Adipocyte (in vitro differentiated cells): ENCODE measurements around the gene CLCA2.

Source experiments
- DNase-seq: peaks from one replicate; pipeline ENCODE4 v3.0.0-alpha.2; 2015; ENCODE audit warnings: low read depth
- H3K27me3 ChIP-seq: replicated peaks from 2 replicates; pipeline ENCODE4 v1.7.0; 2013; ENCODE audit warnings: mild to moderate bottlenecking, low read length, moderate library complexity; ENCODE audit not compliant: control insufficient read depth, insufficient read depth
- H3K36me3 ChIP-seq: 2 replicates; pipeline ENCODE4 v1.7.0; 2013; ENCODE audit warnings: low read length, mild to moderate bottlenecking, moderate library complexity; ENCODE audit not compliant: control insufficient read depth, insufficient read depth, severe bottlenecking
- H3K4me1 ChIP-seq: 2 replicates; pipeline ENCODE4 v1.7.0; 2013; ENCODE audit warnings: mild to moderate bottlenecking, low read length, moderate library complexity; ENCODE audit not compliant: control insufficient read depth, insufficient read depth
- H3K4me3 ChIP-seq: 2 replicates; pipeline ENCODE4 v1.7.0; 2013; ENCODE audit warnings: mild to moderate bottlenecking, low read length, moderate library complexity
- H3K9ac ChIP-seq: 2 replicates; pipeline ENCODE4 v1.7.0; 2013; ENCODE audit warnings: mild to moderate bottlenecking, low read length, moderate library complexity
- H3K9me3 ChIP-seq: 2 replicates; pipeline ENCODE4 v1.7.0; 2013; ENCODE audit warnings: mild to moderate bottlenecking, low read length, moderate library complexity; ENCODE audit not compliant: control insufficient read depth

CLCA2 gene

DNA sequence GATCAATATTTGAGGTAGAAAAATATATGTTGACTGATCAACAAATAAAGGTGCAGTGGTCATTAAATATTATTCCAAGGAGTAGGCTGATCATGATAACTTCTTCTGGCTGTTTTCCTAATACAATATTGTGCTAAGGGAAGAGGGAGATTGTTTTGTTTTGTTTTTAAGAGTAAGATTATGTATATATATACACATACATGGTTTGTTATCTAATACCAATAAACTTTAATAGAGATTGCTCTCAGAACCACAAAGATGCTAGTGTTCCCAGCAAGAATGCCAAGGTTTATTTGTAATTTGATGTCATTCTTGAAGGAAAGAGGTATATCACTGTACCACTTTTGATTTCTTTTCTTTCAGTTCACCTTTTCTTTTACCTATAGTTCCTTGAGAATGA is 10.1 kb downstream of the CLCA2 start:
- Histone ChIP-seq H3K4me3 (no peak overlapping the region), H3K36me3 (no peaks in the 10 kb centered on the region), H3K4me1 (peaks cover 16% of the 10 kb centered on the region), H3K27me3 (no peaks in the 10 kb centered on the region), H3K9ac (no peak overlapping the region), H3K9me3 (no peaks in the 10 kb centered on the region)
- DNase-seq, result no peak

GRCh38 chr1:86435327-86435726 is 11.4 kb downstream of the CLCA2 start:
- no peak for DNase-seq
- Histone ChIP-seq H3K4me1 (peaks cover 5% of the 10 kb centered on the region), H3K9me3 (no peaks in the 10 kb centered on the region), H3K36me3 (no peaks in the 10 kb centered on the region), H3K27me3 (no peaks in the 10 kb centered on the region), H3K9ac (no peak overlapping the region), H3K4me3 (no peak overlapping the region)

GRCh38 chr1:86436041-86436440 is 12.1 kb downstream of the CLCA2 start:
- no peak for DNase-seq
- no peak overlapping the region for H3K4me3 ChIP-seq
- no peaks in the 10 kb centered on the region for H3K4me1 ChIP-seq
- H3K36me3 ChIP-seq, result no peaks in the 10 kb centered on the region
- no peaks in the 10 kb centered on the region for H3K9me3 ChIP-seq
- H3K9ac ChIP-seq, result no peak overlapping the region
- H3K27me3 ChIP-seq, result no peaks in the 10 kb centered on the region

DNA sequence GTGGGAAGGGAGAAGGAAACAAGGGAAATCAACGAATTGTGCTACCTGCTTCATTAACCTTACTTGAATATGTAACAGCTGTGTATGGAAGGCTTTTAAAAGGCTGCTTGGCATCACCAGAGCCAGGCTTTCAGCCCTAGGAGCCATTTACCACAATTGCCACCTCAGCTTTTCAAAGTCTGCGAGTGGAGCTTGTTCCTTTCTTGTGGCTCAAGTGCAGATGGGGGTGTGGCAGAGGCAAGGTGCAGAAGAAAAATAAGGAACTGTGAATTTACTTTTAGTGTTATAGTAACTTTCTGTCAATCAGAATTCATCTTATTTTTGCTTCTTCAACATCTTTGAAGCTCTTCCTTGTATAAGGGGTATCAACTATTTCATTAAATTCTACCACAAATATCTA is 17.6 kb downstream of the CLCA2 start:
- Histone ChIP-seq H3K4me3 (no peak overlapping the region), H3K4me1 (no peaks in the 10 kb centered on the region), H3K9me3 (no peaks in the 10 kb centered on the region), H3K36me3 (no peaks in the 10 kb centered on the region), H3K27me3 (no peaks in the 10 kb centered on the region), H3K9ac (no peak overlapping the region)
- DNase-seq, result no peak

- no peak overlapping the region for H3K4me3 ChIP-seq
- H3K4me1 ChIP-seq, result no peaks in the 10 kb centered on the region
- H3K36me3 ChIP-seq, result no peaks in the 10 kb centered on the region
- H3K27me3 ChIP-seq, result no peaks in the 10 kb centered on the region
- no peak for DNase-seq
- H3K9ac ChIP-seq, result no peak overlapping the region
- no peaks in the 10 kb centered on the region for H3K9me3 ChIP-seq
Measured at GRCh38 chr1:86441997-86442396, 18.0 kb downstream of the CLCA2 start.

- Histone ChIP-seq H3K27me3 (no peaks in the 10 kb centered on the region), H3K9ac (no peak overlapping the region), H3K36me3 (no peaks in the 10 kb centered on the region), H3K9me3 (no peaks in the 10 kb centered on the region), H3K4me3 (no peak overlapping the region), H3K4me1 (no peaks in the 10 kb centered on the region)
- no peak for DNase-seq
Measured at GRCh38 chr1:86445919-86446318, 21.9 kb downstream of the CLCA2 start.

DNA sequence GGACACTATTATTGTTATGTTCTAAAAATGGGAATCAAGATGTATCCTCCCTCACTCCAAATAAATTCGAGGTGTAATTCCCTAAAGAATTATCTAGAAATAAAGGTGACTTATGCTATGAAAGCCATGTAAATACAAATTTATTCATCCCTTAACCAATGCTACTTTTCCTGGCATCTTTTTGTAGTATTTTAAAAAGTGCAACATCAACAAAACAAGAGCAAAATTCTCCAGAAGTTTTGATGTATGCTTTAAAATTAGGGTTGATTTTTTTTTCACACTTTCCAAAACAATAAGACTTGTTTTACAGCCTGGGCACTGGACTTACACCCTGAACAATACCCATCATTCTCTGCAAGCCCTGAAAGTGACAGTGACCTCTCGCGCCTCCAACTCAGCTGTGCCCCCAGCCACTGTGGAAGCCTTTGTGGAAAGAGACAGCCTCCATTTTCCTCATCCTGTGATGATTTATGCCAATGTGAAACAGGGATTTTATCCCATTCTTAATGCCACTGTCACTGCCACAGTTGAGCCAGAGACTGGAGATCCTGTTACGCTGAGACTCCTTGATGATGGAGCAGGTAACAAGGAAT is 23.3 kb downstream of the CLCA2 start:
- no peaks in the 10 kb centered on the region for H3K4me1 ChIP-seq
- no peaks in the 10 kb centered on the region for H3K36me3 ChIP-seq
- no peaks in the 10 kb centered on the region for H3K27me3 ChIP-seq
- DNase-seq, result no peak
- no peak overlapping the region for H3K4me3 ChIP-seq
- H3K9me3 ChIP-seq, result no peaks in the 10 kb centered on the region
- no peak overlapping the region for H3K9ac ChIP-seq

- Histone ChIP-seq H3K9ac (no peak overlapping the region), H3K4me1 (no peaks in the 10 kb centered on the region), H3K4me3 (no peak overlapping the region), H3K27me3 (no peaks in the 10 kb centered on the region), H3K9me3 (no peaks in the 10 kb centered on the region), H3K36me3 (no peaks in the 10 kb centered on the region)
- no peak for DNase-seq
Measured at GRCh38 chr1:86448670-86449069, 24.7 kb downstream of the CLCA2 start.

DNA sequence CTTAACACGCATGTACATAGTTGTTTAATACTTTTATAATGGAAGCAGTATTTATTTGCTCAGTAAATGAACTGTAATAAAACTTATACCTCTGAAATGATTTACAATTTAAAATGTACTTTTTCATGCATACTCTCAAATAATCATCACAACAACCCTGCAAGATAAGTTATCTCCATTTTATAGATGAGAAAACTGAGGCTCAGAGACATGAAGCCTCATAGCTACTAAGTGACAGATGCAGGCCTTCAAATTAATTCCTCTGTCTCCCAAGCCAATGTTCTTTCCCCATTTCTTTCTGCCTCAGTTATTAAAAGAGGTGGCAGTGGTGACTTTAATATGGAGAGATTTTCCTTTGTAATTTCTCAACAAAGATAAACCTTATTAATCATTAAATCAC is 25.1 kb downstream of the CLCA2 start:
- no peak for DNase-seq
- Histone ChIP-seq H3K36me3 (no peaks in the 10 kb centered on the region), H3K4me1 (no peaks in the 10 kb centered on the region), H3K9me3 (no peaks in the 10 kb centered on the region), H3K9ac (no peak overlapping the region), H3K27me3 (no peaks in the 10 kb centered on the region), H3K4me3 (no peak overlapping the region)

DNA sequence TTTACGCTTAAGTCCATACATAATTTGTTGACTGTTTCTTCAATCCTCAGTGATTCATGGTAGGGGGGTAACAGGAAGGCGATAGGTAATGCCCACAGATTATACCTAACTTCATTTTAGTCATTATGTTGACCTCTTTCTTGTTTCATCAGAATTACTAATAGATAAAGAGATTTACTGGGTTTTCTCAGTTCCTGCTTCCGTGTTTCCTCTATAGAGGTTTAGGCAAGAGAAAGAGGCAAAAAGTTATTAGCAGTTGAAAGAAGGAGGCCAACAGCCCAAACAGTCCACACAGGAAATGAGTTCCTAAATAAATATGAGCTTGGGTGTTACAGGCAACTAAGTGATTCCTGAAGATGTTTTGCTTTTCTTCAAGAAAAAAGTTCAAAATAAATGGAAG is 26.9 kb downstream of the CLCA2 start:
- Histone ChIP-seq H3K9ac (no peak overlapping the region), H3K4me1 (no peaks in the 10 kb centered on the region), H3K4me3 (no peak overlapping the region), H3K36me3 (no peaks in the 10 kb centered on the region), H3K27me3 (no peaks in the 10 kb centered on the region), H3K9me3 (no peaks in the 10 kb centered on the region)
- no peak for DNase-seq

GRCh38 chr1:86453664-86454063 is 29.7 kb downstream of the CLCA2 start:
- H3K9me3 ChIP-seq, result no peaks in the 10 kb centered on the region
- no peaks in the 10 kb centered on the region for H3K4me1 ChIP-seq
- H3K27me3 ChIP-seq, result no peaks in the 10 kb centered on the region
- DNase-seq, result no peak
- H3K9ac ChIP-seq, result no peak overlapping the region
- H3K4me3 ChIP-seq, result no peak overlapping the region
- no peaks in the 10 kb centered on the region for H3K36me3 ChIP-seq

- Histone ChIP-seq H3K9ac (no peak overlapping the region), H3K9me3 (no peaks in the 10 kb centered on the region), H3K4me3 (no peak overlapping the region), H3K4me1 (no peaks in the 10 kb centered on the region), H3K27me3 (no peaks in the 10 kb centered on the region), H3K36me3 (no peaks in the 10 kb centered on the region)
- DNase-seq, result no peak
Measured at GRCh38 chr1:86455073-86455472, 31.1 kb downstream of the CLCA2 start.
